ENCODE measurements around the gene ITIH5. TPM values are rescaled to one million over a fixed set of nuclear protein-coding genes. Genes with fewer than 3 reads are reported as not detected.

The ITIH5 gene
- total RNA-seq, 1 donor from 2014 or later, result not detected

DNA sequence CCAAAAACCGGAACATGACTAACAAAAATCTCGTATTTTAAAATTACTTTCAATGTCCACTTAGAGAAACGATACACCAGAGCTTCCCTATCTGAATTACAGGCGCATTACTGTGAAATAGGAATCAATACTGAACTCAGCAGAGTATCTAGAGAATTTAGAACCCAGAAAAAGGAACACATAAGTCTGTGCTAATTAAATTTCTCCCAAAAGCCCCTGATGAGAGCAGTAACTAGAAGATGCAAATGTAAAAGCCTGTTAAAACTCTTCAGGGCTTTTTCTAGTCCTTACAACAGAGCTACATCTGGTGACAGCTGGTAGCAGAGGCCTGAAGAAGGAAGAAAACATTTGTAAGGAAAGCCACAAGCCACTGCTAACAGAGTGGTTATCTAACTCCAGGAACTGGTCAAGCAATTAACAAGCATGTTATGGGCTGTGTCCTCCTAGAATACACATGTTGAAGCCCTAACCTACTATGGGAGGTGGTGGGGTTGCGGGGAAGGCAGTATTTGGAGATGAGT is 24.2 kb downstream of the ITIH5 start:
- H3K4me1 Mint-ChIP-seq (ENCODE audit: low read depth), result no peaks in the 10 kb centered on the region
- peaks cover 16% of the 10 kb centered on the region for H3K27me3 Mint-ChIP-seq (ENCODE audit: low read depth)
- intact Hi-C loops (cut with micrococcal nuclease), result no loop called here
- H3K27ac Mint-ChIP-seq, result no peak overlapping the region
- no peaks in the 10 kb centered on the region for H3K9me3 Mint-ChIP-seq
- H3K4me3 Mint-ChIP-seq (ENCODE audit: low read depth), result no peak overlapping the region
- H3K36me3 Mint-ChIP-seq (ENCODE audit: low read depth), result no peaks in the 10 kb centered on the region
- no peak for DNase-seq (ENCODE audit: low spot score)

DNA sequence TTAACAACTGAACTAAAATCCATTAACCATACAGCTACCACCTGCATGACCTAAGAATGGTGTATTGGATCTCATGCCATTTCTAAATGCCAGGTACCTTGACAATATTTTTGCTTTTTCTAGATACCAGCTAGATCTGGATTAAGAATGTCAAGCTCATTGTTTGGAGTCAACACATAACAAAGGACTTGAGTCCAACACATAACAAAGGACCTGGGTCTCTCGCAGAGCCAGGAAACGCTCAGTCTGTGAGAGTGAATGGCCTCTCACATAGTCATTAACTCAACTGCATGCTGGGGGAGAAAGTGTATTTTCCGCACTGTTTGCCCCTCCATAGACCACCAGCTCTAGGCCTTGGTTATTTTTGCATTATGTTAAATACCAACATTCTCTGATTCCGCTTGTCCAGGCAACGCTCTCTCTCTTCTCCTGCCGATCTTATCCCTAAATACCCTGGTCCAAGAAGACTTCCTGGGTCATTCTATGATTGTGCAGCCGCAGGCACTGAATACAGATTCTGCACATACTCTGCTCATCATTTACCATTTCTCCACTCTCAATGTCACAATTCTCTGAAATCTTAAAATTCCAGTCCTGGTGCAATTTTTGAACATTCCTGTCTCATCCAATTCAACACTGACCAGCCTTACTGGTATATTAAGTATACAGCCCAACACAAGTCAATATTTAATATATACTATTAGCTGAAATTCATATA is 31.2 kb downstream of the ITIH5 start:
- Mint-ChIP-seq H3K36me3 (ENCODE audit: low read depth) (no peaks in the 10 kb centered on the region), H3K9me3 (no peaks in the 10 kb centered on the region), H3K27me3 (ENCODE audit: low read depth) (peaks cover 8% of the 10 kb centered on the region), H3K27ac (no peak overlapping the region), H3K4me1 (ENCODE audit: low read depth) (no peaks in the 10 kb centered on the region), H3K4me3 (ENCODE audit: low read depth) (no peak overlapping the region)
- no peak for DNase-seq (ENCODE audit: low spot score)
- intact Hi-C loops (cut with micrococcal nuclease), result no loop called here

GRCh38 chr10:7634142-7634894 is 32.4 kb downstream of the ITIH5 start:
- Mint-ChIP-seq H3K27ac (no peak overlapping the region), H3K36me3 (ENCODE audit: low read depth) (no peaks in the 10 kb centered on the region), H3K27me3 (ENCODE audit: low read depth) (peaks cover 8% of the 10 kb centered on the region), H3K4me1 (ENCODE audit: low read depth) (no peaks in the 10 kb centered on the region), H3K4me3 (ENCODE audit: low read depth) (no peak overlapping the region), H3K9me3 (no peaks in the 10 kb centered on the region)
- intact Hi-C loops (cut with micrococcal nuclease), result no loop called here
- DNase-seq (ENCODE audit: low spot score), result no peak

DNA sequence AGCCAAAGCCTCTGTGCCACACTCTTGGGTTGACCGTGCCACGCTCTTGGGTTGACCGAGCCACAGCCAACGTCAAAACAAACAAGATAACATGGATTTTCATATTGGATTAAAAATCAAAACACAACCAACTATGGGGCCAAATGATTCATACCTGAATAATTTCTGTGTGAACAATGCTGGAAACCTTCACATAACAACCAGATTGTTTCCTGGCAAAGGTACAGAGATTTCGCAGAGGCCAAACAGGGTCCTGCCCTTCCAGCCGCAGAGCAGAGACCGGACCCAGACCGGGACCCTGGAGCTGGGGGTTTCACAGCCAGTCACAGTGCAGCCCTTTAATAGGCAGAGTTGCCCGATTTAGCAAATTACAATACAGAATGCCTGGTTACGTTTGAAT is 40.5 kb downstream of the ITIH5 start:
- Mint-ChIP-seq H3K27ac (no peak overlapping the region), H3K4me3 (ENCODE audit: low read depth) (no peak overlapping the region), H3K27me3 (ENCODE audit: low read depth) (peaks cover 4% of the 10 kb centered on the region), H3K36me3 (ENCODE audit: low read depth) (no peaks in the 10 kb centered on the region), H3K4me1 (ENCODE audit: low read depth) (no peaks in the 10 kb centered on the region), H3K9me3 (peaks cover 9% of the 10 kb centered on the region)
- intact Hi-C loops (cut with micrococcal nuclease), result no loop called here
- no peak for DNase-seq (ENCODE audit: low spot score)

DNA sequence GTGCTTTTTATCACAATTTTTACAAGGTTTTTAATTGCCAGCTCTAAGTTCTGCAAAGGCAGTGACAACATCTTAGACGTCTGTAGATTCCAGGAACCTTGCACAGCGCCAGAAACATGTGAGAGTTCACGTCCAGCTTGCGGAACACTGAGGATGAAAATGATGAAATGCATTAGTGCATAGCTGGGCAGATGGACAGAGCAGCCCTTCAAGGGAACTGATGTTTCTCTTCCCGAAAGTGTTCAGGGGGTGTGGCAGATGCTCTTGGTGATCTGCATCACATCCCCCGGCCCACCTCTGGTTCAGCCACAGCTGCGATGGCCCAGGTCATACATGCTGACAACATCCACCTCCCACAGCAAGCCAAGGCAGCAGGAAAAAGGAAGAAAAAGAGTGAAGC is 40.9 kb downstream of the ITIH5 start:
- DNase-seq (ENCODE audit: low spot score), result no peak
- H3K4me1 Mint-ChIP-seq (ENCODE audit: low read depth), result no peaks in the 10 kb centered on the region
- peaks cover 9% of the 10 kb centered on the region for H3K9me3 Mint-ChIP-seq
- H3K27me3 Mint-ChIP-seq (ENCODE audit: low read depth), result peaks cover 4% of the 10 kb centered on the region
- no peaks in the 10 kb centered on the region for H3K36me3 Mint-ChIP-seq (ENCODE audit: low read depth)
- H3K4me3 Mint-ChIP-seq (ENCODE audit: low read depth), result no peak overlapping the region
- intact Hi-C loops (cut with micrococcal nuclease), result no loop called here
- H3K27ac Mint-ChIP-seq, result no peak overlapping the region

DNA sequence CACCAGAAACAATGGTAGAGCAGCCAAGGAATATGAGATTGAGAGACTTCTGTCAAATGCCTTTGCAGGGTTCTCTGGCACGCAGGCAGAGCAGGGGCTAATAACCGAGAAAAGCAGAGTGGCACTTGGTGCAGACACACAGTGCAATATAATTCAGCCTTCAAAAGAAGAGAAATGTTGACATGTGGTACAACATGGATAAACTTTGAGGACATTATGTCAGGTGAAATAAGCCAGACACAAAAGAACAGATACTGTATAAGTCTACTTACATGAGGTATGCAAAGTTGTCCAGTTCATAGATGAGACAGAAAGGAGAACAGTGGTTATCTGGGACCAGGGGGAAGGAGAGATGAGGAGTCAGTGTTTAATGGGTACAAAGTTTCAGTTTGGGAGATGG is 41.8 kb downstream of the ITIH5 start:
- Mint-ChIP-seq H3K4me1 (ENCODE audit: low read depth) (no peaks in the 10 kb centered on the region), H3K27ac (no peak overlapping the region), H3K27me3 (ENCODE audit: low read depth) (peaks cover 4% of the 10 kb centered on the region), H3K4me3 (ENCODE audit: low read depth) (no peak overlapping the region), H3K36me3 (ENCODE audit: low read depth) (no peaks in the 10 kb centered on the region), H3K9me3 (peaks cover 9% of the 10 kb centered on the region)
- intact Hi-C loops (cut with micrococcal nuclease), result no loop called here
- no peak for DNase-seq (ENCODE audit: low spot score)

DNA sequence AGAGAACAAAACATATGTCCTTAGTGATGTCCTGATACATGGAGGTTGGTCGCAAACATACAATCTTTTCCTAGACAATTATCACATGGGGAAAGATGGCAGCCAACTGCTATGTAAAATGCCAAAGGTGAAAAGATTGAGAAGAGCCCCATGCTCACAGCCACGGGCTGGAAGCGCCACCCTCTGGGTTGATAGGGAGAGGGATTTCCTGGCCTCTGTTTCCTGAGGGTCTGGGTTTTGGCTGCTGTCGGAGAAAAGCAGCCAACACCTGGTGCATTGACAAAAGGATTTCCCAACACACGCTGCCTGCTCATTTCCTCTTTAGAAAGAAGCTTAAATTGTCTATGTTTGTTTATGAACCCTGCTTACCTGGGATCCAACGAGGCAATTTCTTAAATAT is 43.8 kb downstream of the ITIH5 start:
- Mint-ChIP-seq H3K36me3 (ENCODE audit: low read depth) (no peaks in the 10 kb centered on the region), H3K4me3 (ENCODE audit: low read depth) (no peak overlapping the region), H3K27ac (no peak overlapping the region), H3K27me3 (ENCODE audit: low read depth) (peaks cover 8% of the 10 kb centered on the region), H3K4me1 (ENCODE audit: low read depth) (no peaks in the 10 kb centered on the region), H3K9me3 (no peaks in the 10 kb centered on the region)
- intact Hi-C loops (cut with micrococcal nuclease), result no loop called here
- no peak for DNase-seq (ENCODE audit: low spot score)

- H3K36me3 Mint-ChIP-seq (ENCODE audit: low read depth), result no peaks in the 10 kb centered on the region
- no peak overlapping the region for H3K4me3 Mint-ChIP-seq (ENCODE audit: low read depth)
- intact Hi-C loops (cut with micrococcal nuclease), result no loop called here
These were observed 48.3 kb downstream of the ITIH5 start for GRCh38 chr10:7618461-7618860.

GRCh38 chr10:7611909-7612308 is 54.9 kb downstream of the ITIH5 start:
- peaks cover 8% of the 10 kb centered on the region for H3K27me3 Mint-ChIP-seq (ENCODE audit: low read depth)
- no peaks in the 10 kb centered on the region for H3K36me3 Mint-ChIP-seq (ENCODE audit: low read depth)
- intact Hi-C loops (cut with micrococcal nuclease), result no loop called here

More at GRCh38 chr10:7618461-7618860, 48.3 kb downstream of the ITIH5 start:
- Mint-ChIP-seq H3K27ac (no peak overlapping the region), H3K9me3 (no peaks in the 10 kb centered on the region), H3K27me3 (ENCODE audit: low read depth) (peaks cover 12% of the 10 kb centered on the region), H3K4me1 (ENCODE audit: low read depth) (no peaks in the 10 kb centered on the region)
- DNase-seq (ENCODE audit: low spot score), result no peak

DNA sequence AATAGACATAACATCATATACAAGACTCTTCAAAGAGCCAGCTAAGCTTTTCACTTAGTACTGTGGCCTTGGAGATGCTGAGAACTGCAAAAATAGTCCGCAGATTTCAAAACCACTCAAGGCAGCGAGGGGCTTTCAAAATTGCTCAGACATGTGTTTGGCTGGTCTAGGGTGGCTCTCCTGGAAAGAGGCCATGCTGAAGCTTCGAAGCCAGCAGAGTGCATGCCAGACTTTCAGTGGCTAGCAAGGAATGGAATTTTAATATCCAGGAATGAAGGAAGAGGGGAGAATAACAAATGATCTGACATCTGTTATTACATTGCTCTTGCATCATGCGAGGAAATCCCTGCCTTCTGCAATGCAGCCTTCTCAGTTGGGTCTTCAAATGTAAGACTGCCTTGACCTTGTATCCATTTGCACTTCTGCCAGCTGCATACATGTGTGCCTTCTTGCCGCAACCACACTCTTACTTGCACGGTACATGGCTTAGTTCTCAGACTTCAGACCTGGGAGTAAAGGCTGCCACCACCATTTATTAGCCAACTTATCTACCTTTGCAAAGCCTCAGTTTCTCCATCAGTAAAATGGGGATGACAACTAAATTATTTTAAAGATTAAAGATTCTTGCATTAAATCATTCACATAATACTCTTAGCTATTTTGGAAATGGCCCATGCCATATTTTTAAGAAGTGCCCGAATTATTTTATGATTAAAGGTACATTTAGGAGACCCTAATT is 55.9 kb downstream of the ITIH5 start:
- H3K9me3 Mint-ChIP-seq, result no peaks in the 10 kb centered on the region
- no peak overlapping the region for H3K27ac Mint-ChIP-seq
- H3K27me3 Mint-ChIP-seq (ENCODE audit: low read depth), result peaks cover 6% of the 10 kb centered on the region
- H3K36me3 Mint-ChIP-seq (ENCODE audit: low read depth), result no peaks in the 10 kb centered on the region
- H3K4me1 Mint-ChIP-seq (ENCODE audit: low read depth), result no peaks in the 10 kb centered on the region
- intact Hi-C loops (cut with micrococcal nuclease), result no loop called here
- DNase-seq (ENCODE audit: low spot score), result no peak
- H3K4me3 Mint-ChIP-seq (ENCODE audit: low read depth), result no peak overlapping the region

More at GRCh38 chr10:7611909-7612308, 54.9 kb downstream of the ITIH5 start:
- H3K4me1 Mint-ChIP-seq (ENCODE audit: low read depth), result no peaks in the 10 kb centered on the region
- H3K9me3 Mint-ChIP-seq, result no peaks in the 10 kb centered on the region
- H3K27ac Mint-ChIP-seq, result no peak overlapping the region
- no peak for DNase-seq (ENCODE audit: low spot score)
- H3K4me3 Mint-ChIP-seq (ENCODE audit: low read depth), result no peak overlapping the region

GRCh38 chr10:7610026-7610425 is 56.7 kb downstream of the ITIH5 start:
- H3K4me1 Mint-ChIP-seq (ENCODE audit: low read depth), result no peaks in the 10 kb centered on the region
- no peak for DNase-seq (ENCODE audit: low spot score)
- intact Hi-C loops (cut with micrococcal nuclease), result no loop called here
- H3K36me3 Mint-ChIP-seq (ENCODE audit: low read depth), result no peaks in the 10 kb centered on the region
- H3K4me3 Mint-ChIP-seq (ENCODE audit: low read depth), result no peak overlapping the region
- no peaks in the 10 kb centered on the region for H3K9me3 Mint-ChIP-seq
- H3K27me3 Mint-ChIP-seq (ENCODE audit: low read depth), result peaks cover 5% of the 10 kb centered on the region
- no peak overlapping the region for H3K27ac Mint-ChIP-seq

DNA sequence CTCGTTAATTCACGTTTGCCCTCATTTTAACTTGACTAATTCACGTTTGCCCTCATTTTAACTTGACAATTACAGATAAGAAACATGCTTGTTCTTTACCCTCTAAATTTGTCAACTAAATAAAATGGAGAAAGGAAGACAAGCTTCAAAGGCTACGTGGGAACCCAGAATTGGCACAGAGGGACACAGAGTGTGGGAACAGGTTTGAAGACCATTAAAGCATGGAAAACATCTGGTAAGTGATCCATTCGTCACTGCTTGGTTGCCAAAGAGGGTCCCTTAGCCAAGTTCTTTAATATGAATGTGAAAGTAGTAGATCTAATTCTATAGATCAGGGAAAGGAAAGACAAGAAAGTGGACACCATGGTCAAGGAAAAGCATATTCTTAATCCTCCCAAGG is 57.2 kb downstream of the ITIH5 start:
- Mint-ChIP-seq H3K9me3 (no peaks in the 10 kb centered on the region), H3K27me3 (ENCODE audit: low read depth) (peaks cover 3% of the 10 kb centered on the region), H3K4me3 (ENCODE audit: low read depth) (no peak overlapping the region), H3K36me3 (ENCODE audit: low read depth) (no peaks in the 10 kb centered on the region), H3K27ac (no peak overlapping the region), H3K4me1 (ENCODE audit: low read depth) (no peaks in the 10 kb centered on the region)
- intact Hi-C loops (cut with micrococcal nuclease), result no loop called here
- DNase-seq (ENCODE audit: low spot score), result no peak

DNA sequence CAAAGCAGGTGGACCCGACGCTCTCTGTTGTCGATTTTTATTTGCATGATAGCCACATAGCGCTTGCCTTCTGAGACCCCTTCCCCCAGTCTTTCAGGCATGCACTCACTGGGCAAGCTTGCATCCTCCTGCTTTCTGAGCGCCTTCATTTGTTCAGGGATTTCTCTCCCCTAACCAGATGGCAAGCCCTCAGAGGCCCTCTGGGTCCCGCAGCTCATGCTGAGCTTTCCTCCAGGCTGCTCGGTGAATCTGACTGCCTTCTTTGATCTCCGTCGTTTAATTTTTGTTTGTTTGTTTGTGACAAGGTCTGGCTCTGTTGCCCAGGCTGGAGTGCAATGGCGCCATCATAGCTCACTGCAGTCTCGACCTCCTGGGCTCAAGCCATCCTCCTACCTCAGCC is 58.8 kb downstream of the ITIH5 start:
- Mint-ChIP-seq H3K9me3 (no peaks in the 10 kb centered on the region), H3K4me3 (ENCODE audit: low read depth) (no peak overlapping the region), H3K27ac (no peak overlapping the region), H3K36me3 (ENCODE audit: low read depth) (no peaks in the 10 kb centered on the region), H3K27me3 (ENCODE audit: low read depth) (peaks cover 3% of the 10 kb centered on the region), H3K4me1 (ENCODE audit: low read depth) (no peaks in the 10 kb centered on the region)
- no peak for DNase-seq (ENCODE audit: low spot score)
- intact Hi-C loops (cut with micrococcal nuclease), result no loop called here
